H9 (cell line): ENCODE measurements around the gene TXNDC17. TPM values are rescaled to one million over a fixed set of nuclear protein-coding genes. Genes with fewer than 3 reads are reported as not detected.

Experiments
- DNase-seq: peaks from one replicate; pipeline ENCODE4 v3.0.0-alpha.2; 2017
- H2AFZ ChIP-seq: one replicate; pipeline ENCODE4 v1.6.1; 2013; ENCODE audit warnings: mild to moderate bottlenecking, low read length, control low read depth, moderate library complexity
- H2AK5ac ChIP-seq: 2 replicates; pipeline ENCODE4 v1.6.1; 2013; ENCODE audit warnings: low read length, control low read depth, mixed read lengths; ENCODE audit not compliant: insufficient read length
- H2BK120ac ChIP-seq: one replicate; pipeline ENCODE4 v1.6.1; 2013; ENCODE audit warnings: low read depth, mild to moderate bottlenecking, low read length, control low read depth, inconsistent platforms; ENCODE audit not compliant: poor library complexity, severe bottlenecking
- H2BK12ac ChIP-seq: 2 replicates; pipeline ENCODE4 v1.6.1; 2013; ENCODE audit warnings: low read length, control low read depth, mixed read lengths, low read depth; ENCODE audit not compliant: insufficient read length
- H2BK15ac ChIP-seq: 2 replicates; pipeline ENCODE4 v1.6.1; 2013; ENCODE audit warnings: low read depth, low read length, control low read depth
- H2BK20ac ChIP-seq: one replicate; pipeline ENCODE4 v1.6.1; 2013; ENCODE audit warnings: low read depth, mild to moderate bottlenecking, low read length, control low read depth, inconsistent platforms; ENCODE audit not compliant: poor library complexity, severe bottlenecking
- H2BK5ac ChIP-seq: 2 replicates; pipeline ENCODE4 v1.6.1; 2013; ENCODE audit warnings: low read length, control low read depth, mixed read lengths; ENCODE audit not compliant: insufficient read length
- H3K14ac ChIP-seq: 2 replicates; pipeline ENCODE4 v1.6.1; 2013; ENCODE audit warnings: low read length, control low read depth; ENCODE audit not compliant: insufficient read depth
- H3K18ac ChIP-seq: 2 replicates; pipeline ENCODE4 v1.6.1; 2013; ENCODE audit warnings: low read depth, mild to moderate bottlenecking, mixed read lengths, low read length, control low read depth; ENCODE audit not compliant: insufficient read length
- H3K23ac ChIP-seq: 2 replicates; pipeline ENCODE4 v1.6.1; 2013; ENCODE audit warnings: low read length, control low read depth, mixed read lengths, low read depth; ENCODE audit not compliant: insufficient read length
- H3K23me2 ChIP-seq: 2 replicates; pipeline ENCODE4 v1.6.1; 2013; ENCODE audit warnings: low read depth, mild to moderate bottlenecking, mixed read lengths, low read length, control low read depth; ENCODE audit not compliant: insufficient read length, poor library complexity, severe bottlenecking
- H3K27ac ChIP-seq: 2 replicates; pipeline ENCODE4 v1.5.1; 2013; ENCODE audit warnings: low read length, control low read depth, mixed read lengths, low read depth; ENCODE audit not compliant: insufficient read length
- H3K27me3 ChIP-seq: 2 replicates; pipeline ENCODE4 v1.6.1; 2013; ENCODE audit warnings: low read length, control low read depth, inconsistent platforms; ENCODE audit not compliant: insufficient read depth
- H3K4ac ChIP-seq: 2 replicates; pipeline ENCODE4 v1.6.1; 2013; ENCODE audit warnings: low read depth, mild to moderate bottlenecking, control low read depth, inconsistent platforms, low read length, moderate library complexity
- H3K4me1 ChIP-seq: 2 replicates; pipeline ENCODE4 v1.6.1; 2013; ENCODE audit warnings: low read length, control low read depth, inconsistent platforms; ENCODE audit not compliant: insufficient read depth
- H3K4me2 ChIP-seq: 2 replicates; pipeline ENCODE4 v1.6.1; 2013; ENCODE audit warnings: low read length, control low read depth, mixed read lengths; ENCODE audit not compliant: insufficient read length, insufficient read depth
- H3K56ac ChIP-seq: 2 replicates; pipeline ENCODE4 v1.6.1; 2013; ENCODE audit warnings: low read depth, mild to moderate bottlenecking, mixed read lengths, low read length, control low read depth; ENCODE audit not compliant: insufficient read length
- H3K79me1 ChIP-seq: 2 replicates; pipeline ENCODE4 v1.6.1; 2013; ENCODE audit warnings: low read depth, mild to moderate bottlenecking, moderate library complexity, low read length, control low read depth, inconsistent platforms; ENCODE audit not compliant: insufficient read depth, poor library complexity, severe bottlenecking
- H3K79me2 ChIP-seq: 2 replicates; pipeline ENCODE4 v1.6.1; 2013; ENCODE audit warnings: low read length, control low read depth, inconsistent platforms; ENCODE audit not compliant: insufficient read depth
- H3K9ac ChIP-seq: 2 replicates; pipeline ENCODE4 v1.6.1; 2013; ENCODE audit warnings: low read length, control low read depth, mixed read lengths; ENCODE audit not compliant: insufficient read length; ENCODE audit errors: extremely low read depth
- H3K9me3 ChIP-seq: one replicate; pipeline ENCODE4 v1.6.1; 2013; ENCODE audit warnings: low read depth, low read length, inconsistent platforms; ENCODE audit not compliant: control insufficient read depth
- H3T11ph ChIP-seq: one replicate; pipeline ENCODE4 v1.6.1; 2013; ENCODE audit warnings: mild to moderate bottlenecking, low read length, control low read depth, inconsistent platforms
- H4K20me1 ChIP-seq: one replicate; pipeline ENCODE4 v1.6.1; 2013; ENCODE audit not compliant: control insufficient read depth, insufficient read length, insufficient read depth
- H4K5ac ChIP-seq: 2 replicates; pipeline ENCODE4 v1.6.1; 2013; ENCODE audit warnings: low read depth, mild to moderate bottlenecking, mixed read lengths, low read length, control low read depth; ENCODE audit not compliant: insufficient read length
- H4K8ac ChIP-seq: replicated peaks from 2 replicates; pipeline ENCODE4 v1.6.1; 2013; ENCODE audit warnings: low read length, control low read depth, mixed read lengths, low read depth; ENCODE audit not compliant: insufficient read length
- H4K91ac ChIP-seq: 2 replicates; pipeline ENCODE4 v1.6.1; 2013; ENCODE audit warnings: low read depth, mild to moderate bottlenecking, moderate library complexity, mixed read lengths, low read length, control low read depth; ENCODE audit not compliant: insufficient read length
- H3K27ac Mint-ChIP-seq, 3 experiments: 2 replicates in 2 of 3; 3 replicates in 1 of 3; pipeline ENCODE4 v1.8.0; 2020 to 2021; ENCODE audit warnings: mixed read lengths in 3 of 3, mild to moderate bottlenecking in 1 of 3, moderate library complexity in 1 of 3
- H3K27me3 Mint-ChIP-seq: 2 replicates; pipeline ENCODE4 v1.8.0; 2021; ENCODE audit warnings: low read depth, mild to moderate bottlenecking, moderate library complexity, mixed read lengths
- H3K36me3 Mint-ChIP-seq, 3 experiments: 2 replicates in 2 of 3; 3 replicates in 1 of 3; pipeline ENCODE4 v1.8.0; 2020 to 2021; ENCODE audit warnings: low read depth in 3 of 3, mixed read lengths in 3 of 3; ENCODE audit not compliant: insufficient read depth in 1 of 3
- H3K4me1 Mint-ChIP-seq, 2 experiments: 2 replicates each; pipeline ENCODE4 v1.8.0; 2020; ENCODE audit warnings: mixed read lengths in 2 of 2
- H3K4me3 Mint-ChIP-seq, 2 experiments: 2 replicates in 1 of 2; 3 replicates in 1 of 2; pipeline ENCODE4 v1.8.0; 2020 to 2021; ENCODE audit warnings: mild to moderate bottlenecking in 2 of 2, mixed read lengths in 2 of 2, moderate library complexity in 1 of 2
- H3K9me3 Mint-ChIP-seq, 2 experiments: 2 replicates in 1 of 2; 3 replicates in 1 of 2; pipeline ENCODE4 v1.8.0; 2020; ENCODE audit warnings: mild to moderate bottlenecking in 2 of 2, mixed read lengths in 2 of 2, moderate library complexity in 1 of 2
- CTCF ChIP-seq: fragments of 200-600 bp; sonication (generic); conservative IDR thresholded peaks from 3 replicates; pipeline ENCODE4 v1.8.0; 2021; ENCODE audit warnings: antibody characterized with exemption, mild to moderate bottlenecking
- WGBS: extraction: QIAGEN DNeasy Blood & Tissue Kit; methylation state at CpG from one replicate; pipeline ENCODE4 v1.1.7; 2013; ENCODE audit warnings: missing lambda C conversion rate, low lambda C conversion rate, mixed read lengths; ENCODE audit not compliant: insufficient read length; ENCODE audit errors: extremely low coverage; 5-methylcytosine and 5-hydroxymethylcytosine counted together
- total RNA-seq: library from RNA; stranded (reverse); gene quantifications from 2 replicates; pipeline ENCODE4 v1.2.1, GENCODE V29; 2021

The TXNDC17 gene
- total RNA-seq, 1 experiment from 2014 or later = 170 TPM

GRCh38 chr17:6677158-6677831, 36.4 kb downstream of the TXNDC17 start:
- Histone ChIP-seq H3K14ac (no peak overlapping the region), H4K91ac (no peak overlapping the region), H2BK5ac (no peak overlapping the region), H2BK20ac (no peak overlapping the region), H2AK5ac (no peak overlapping the region), H3K18ac (no peak overlapping the region), H3K4me1 (no peaks in the 10 kb centered on the region), H3K4me2 (no peak overlapping the region), H3K23ac (no peak overlapping the region), H3K23me2 (no peaks in the 10 kb centered on the region), H3K9me3 (no peaks in the 10 kb centered on the region), H4K5ac (no peak overlapping the region), H2BK15ac (no peak overlapping the region), H4K20me1 (no peaks in the 10 kb centered on the region), H3K9ac (no peak overlapping the region), H4K8ac (no peak overlapping the region), H3K27ac (no peak overlapping the region), H2BK12ac (no peak overlapping the region), H2AFZ (no peak overlapping the region), H3K56ac (no peak overlapping the region), H3K4ac (no peak overlapping the region), H3K79me2 (no peaks in the 10 kb centered on the region), H3T11ph (no peak overlapping the region), H3K27me3 (no peaks in the 10 kb centered on the region), H3K79me1 (no peaks in the 10 kb centered on the region), H2BK120ac (no peak overlapping the region)
- no peak for DNase-seq
- WGBS = no CpG with 5 or more reads among the region's 16 CpGs
- Mint-ChIP-seq H3K36me3 (no peaks in the 10 kb centered on the region; a peak in 1 of 7 replicates), H3K9me3 (no peaks in the 10 kb centered on the region), H3K27me3 (peaks cover 2% of the 10 kb centered on the region), H3K4me1 (peaks cover 2 to 5% of the 10 kb centered on the region in 2 experiments; a peak in 2 of 4 replicates), H3K4me3 (no peak overlapping the region), H3K27ac (no peak overlapping the region)
- TF ChIP-seq CTCF = no peak
